ENCODE data around the gene KIAA1328.

DNA sequence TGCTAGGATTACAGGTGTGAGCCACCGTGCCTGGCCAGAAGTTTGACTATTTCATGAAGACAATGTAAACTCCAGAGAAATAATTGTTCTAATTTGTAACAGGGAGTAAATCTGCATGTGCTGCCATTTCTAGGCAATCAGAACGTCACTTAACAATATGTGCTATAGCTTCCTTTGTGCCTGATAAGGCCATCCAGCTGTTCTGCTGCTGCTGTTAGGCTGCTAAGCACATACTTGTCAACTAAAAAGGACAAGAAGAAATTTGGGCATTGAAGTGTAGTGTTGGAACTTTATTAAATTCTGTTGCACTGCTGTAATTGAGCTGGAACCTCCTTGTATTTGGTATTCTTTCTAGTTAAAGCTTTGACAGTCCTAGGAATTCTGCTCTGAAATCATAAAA is 57.1 kb downstream of the KIAA1328 start:
- TF ChIP-seq SNRNP70 (optimal IDR thresholded peaks at IDR 0.05; ENCODE audit: low read depth, low read length) (no peak), HDAC8 (tag; IDR thresholded peaks at IDR 0.05) (no peak), YY1 (IDR thresholded peaks at IDR 0.05; ENCODE audit: borderline replicate concordance in 1 of 3, control insufficient read depth in 1 of 3, extremely low read depth in 1 of 3, insufficient read depth in 3 of 3, insufficient read length in 1 of 3, insufficient replicate concordance in 2 of 3, low read depth in 1 of 3, low read length in 2 of 3) (no peak), CBX2 (IDR thresholded peaks at IDR 0.05; ENCODE audit: insufficient read depth, low read length, poor library complexity, severe bottlenecking) (no peak), KDM2B (CRISPR knock-in tag; IDR thresholded peaks at IDR 0.05) (no peak), FOXP1 (CRISPR knock-in tag; IDR thresholded peaks at IDR 0.05) (no peak), ZNF785 (CRISPR knock-in tag; IDR thresholded peaks at IDR 0.05) (no peak), BACH1 (tag; IDR thresholded peaks at IDR 0.05) (no peak)
- TF ChIP-seq, protein P1, sequence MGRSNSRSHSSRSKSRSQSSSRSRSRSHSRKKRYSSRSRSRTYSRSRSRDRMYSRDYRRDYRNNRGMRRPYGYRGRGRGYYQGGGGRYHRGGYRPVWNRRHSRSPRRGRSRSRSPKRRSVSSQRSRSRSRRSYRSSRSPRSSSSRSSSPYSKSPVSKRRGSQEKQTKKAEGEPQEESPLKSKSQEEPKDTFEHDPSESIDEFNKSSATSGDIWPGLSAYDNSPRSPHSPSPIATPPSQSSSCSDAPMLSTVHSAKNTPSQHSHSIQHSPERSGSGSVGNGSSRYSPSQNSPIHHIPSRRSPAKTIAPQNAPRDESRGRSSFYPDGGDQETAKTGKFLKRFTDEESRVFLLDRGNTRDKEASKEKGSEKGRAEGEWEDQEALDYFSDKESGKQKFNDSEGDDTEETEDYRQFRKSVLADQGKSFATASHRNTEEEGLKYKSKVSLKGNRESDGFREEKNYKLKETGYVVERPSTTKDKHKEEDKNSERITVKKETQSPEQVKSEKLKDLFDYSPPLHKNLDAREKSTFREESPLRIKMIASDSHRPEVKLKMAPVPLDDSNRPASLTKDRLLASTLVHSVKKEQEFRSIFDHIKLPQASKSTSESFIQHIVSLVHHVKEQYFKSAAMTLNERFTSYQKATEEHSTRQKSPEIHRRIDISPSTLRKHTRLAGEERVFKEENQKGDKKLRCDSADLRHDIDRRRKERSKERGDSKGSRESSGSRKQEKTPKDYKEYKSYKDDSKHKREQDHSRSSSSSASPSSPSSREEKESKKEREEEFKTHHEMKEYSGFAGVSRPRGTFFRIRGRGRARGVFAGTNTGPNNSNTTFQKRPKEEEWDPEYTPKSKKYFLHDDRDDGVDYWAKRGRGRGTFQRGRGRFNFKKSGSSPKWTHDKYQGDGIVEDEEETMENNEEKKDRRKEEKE (IDR thresholded peaks at IDR 0.05; ENCODE audit: borderline replicate concordance in 1 of 2, control insufficient read depth in 1 of 2, low read depth in 2 of 2, low read length in 1 of 2), result no peak
- TF ChIP-seq, protein P2, sequence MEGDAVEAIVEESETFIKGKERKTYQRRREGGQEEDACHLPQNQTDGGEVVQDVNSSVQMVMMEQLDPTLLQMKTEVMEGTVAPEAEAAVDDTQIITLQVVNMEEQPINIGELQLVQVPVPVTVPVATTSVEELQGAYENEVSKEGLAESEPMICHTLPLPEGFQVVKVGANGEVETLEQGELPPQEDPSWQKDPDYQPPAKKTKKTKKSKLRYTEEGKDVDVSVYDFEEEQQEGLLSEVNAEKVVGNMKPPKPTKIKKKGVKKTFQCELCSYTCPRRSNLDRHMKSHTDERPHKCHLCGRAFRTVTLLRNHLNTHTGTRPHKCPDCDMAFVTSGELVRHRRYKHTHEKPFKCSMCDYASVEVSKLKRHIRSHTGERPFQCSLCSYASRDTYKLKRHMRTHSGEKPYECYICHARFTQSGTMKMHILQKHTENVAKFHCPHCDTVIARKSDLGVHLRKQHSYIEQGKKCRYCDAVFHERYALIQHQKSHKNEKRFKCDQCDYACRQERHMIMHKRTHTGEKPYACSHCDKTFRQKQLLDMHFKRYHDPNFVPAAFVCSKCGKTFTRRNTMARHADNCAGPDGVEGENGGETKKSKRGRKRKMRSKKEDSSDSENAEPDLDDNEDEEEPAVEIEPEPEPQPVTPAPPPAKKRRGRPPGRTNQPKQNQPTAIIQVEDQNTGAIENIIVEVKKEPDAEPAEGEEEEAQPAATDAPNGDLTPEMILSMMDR (IDR thresholded peaks at IDR 0.05 in 2 of 3, conservative IDR thresholded peaks at IDR 0.05 in 1 of 3; ENCODE audit: insufficient read depth in 2 of 3, low read depth in 1 of 3, low read length in 3 of 3), result no peak

Measured in K562 (cell line).